ENCODE measurements around the gene RHAG.

GRCh38 chr6:49565855-49566254 is 70.8 kb downstream of the RHAG start:
- TF ChIP-seq CTCF (IDR thresholded peaks at IDR 0.05): no peak
- TF ChIP-seq POLR2A (IDR thresholded peaks at IDR 0.05): no peak
